ENCODE results near the gene SHLD1.
"Not testable (repeated sequence)": the region's sequence is repeated elsewhere in the genome, so short reads cannot be mapped to it uniquely, and the experiment has no call there.

SHLD1 gene

DNA sequence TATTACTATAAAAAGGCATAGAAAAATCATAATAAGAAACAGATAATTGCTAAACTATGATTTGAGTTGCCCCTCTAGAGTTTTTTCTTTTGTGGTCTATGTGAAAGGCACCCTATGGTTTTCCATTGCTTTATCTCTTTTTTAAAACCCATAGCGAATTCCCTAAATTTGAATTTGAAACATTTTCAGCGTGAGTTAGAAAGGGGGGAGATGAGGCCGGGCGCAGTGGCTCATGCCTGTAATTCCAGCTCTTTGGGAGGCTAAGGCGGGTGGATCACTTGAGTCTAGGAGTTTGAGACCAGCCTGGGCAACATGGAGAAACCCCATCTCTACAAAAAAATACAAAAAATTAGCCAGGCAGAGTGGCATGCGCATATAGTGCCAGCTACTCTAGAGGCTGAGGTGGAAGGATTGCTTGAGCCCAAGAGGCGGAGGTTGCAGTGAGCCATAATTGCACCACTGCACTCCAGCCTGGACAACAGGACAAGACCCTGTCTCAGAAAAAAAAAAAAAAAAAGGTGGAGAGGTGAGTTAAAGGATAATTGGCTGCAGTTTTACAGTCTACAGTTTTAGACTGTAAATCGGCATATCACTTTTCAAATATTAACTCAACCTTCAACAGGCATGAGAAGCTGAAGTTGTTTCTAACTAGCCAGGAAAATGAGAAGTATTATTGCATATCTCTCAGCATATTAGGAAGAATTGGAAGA lies 46.3 kb downstream of the SHLD1 start:
- H3K9me3 ChIP-seq (ENCODE audit: severe bottlenecking): no peaks in the 10 kb centered on the region
- no peak for DNase-seq
- H3K36me3 ChIP-seq: no peaks in the 10 kb centered on the region
- H3K4me3 ChIP-seq (ENCODE audit: low read depth, low read length): no peak overlapping the region
- no peaks in the 10 kb centered on the region for H3K27me3 ChIP-seq (ENCODE audit: insufficient read depth, low read depth, severe bottlenecking)
- no peak overlapping the region for H3K27ac ChIP-seq
- TF ChIP-seq, protein P1, sequence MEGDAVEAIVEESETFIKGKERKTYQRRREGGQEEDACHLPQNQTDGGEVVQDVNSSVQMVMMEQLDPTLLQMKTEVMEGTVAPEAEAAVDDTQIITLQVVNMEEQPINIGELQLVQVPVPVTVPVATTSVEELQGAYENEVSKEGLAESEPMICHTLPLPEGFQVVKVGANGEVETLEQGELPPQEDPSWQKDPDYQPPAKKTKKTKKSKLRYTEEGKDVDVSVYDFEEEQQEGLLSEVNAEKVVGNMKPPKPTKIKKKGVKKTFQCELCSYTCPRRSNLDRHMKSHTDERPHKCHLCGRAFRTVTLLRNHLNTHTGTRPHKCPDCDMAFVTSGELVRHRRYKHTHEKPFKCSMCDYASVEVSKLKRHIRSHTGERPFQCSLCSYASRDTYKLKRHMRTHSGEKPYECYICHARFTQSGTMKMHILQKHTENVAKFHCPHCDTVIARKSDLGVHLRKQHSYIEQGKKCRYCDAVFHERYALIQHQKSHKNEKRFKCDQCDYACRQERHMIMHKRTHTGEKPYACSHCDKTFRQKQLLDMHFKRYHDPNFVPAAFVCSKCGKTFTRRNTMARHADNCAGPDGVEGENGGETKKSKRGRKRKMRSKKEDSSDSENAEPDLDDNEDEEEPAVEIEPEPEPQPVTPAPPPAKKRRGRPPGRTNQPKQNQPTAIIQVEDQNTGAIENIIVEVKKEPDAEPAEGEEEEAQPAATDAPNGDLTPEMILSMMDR (IDR thresholded peaks at IDR 0.05; ENCODE audit: low read depth, low read length): no peak

DNA sequence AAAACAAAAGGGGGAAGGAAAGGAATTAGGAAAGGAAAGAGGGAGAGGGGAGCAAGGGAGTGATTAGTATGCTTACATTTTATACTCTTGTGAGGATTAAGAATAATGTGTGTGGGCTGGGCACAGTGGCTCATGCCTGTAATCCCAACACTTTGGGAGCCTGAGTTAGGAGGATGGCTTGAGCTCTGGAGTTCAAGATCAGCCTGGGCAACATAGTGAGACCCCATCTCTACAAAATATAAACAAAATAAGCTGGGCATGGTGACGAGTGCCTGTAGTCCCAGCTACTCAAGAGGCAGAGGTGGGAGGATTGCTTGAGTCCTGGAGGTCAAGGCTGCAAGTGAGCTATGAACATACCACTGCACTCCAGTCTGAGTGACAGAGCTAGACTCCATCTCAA lies 47.0 kb downstream of the SHLD1 start:
- TF ChIP-seq, protein P1 (IDR thresholded peaks at IDR 0.05; ENCODE audit: low read depth, low read length): no peak
- Histone ChIP-seq H3K4me3 (ENCODE audit: low read depth, low read length) (no peak overlapping the region), H3K27me3 (ENCODE audit: insufficient read depth, low read depth, severe bottlenecking) (no peaks in the 10 kb centered on the region), H3K27ac (no peak overlapping the region), H3K9me3 (ENCODE audit: severe bottlenecking) (no peaks in the 10 kb centered on the region), H3K36me3 (no peaks in the 10 kb centered on the region)
- no peak for DNase-seq

DNA sequence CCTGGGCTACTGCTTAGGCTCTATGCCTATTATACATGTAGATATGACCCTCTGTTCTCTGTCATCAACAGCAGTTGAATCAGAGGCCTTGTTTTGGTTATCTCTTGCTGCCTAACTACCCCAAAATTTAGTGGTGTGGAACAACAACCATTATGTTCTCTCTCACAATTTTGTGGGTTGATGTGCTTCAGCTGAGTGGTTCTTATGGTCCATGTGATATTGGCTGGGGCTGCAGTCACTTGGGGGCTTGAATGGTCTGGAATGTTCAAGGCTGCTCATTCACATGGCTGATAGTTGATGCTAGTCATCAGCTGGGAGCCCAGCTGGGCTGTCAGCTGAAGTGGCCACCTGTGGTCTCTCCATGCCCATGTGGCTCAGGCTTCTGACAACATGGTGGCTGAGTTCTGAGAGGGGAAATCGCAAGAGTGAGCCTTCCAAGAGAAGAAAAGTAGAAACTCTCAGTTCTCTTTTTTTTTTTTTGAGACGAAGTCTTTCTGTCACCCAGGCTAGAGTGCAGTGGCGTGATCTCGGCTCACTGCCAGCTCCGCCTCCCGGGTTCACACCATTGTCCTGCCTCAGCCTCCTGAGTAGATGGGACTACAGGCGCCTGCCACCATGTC lies 47.8 kb downstream of the SHLD1 start:
- no peaks in the 10 kb centered on the region for H3K9me3 ChIP-seq (ENCODE audit: severe bottlenecking)
- no peak overlapping the region for H3K4me3 ChIP-seq (ENCODE audit: low read depth, low read length)
- H3K36me3 ChIP-seq: no peaks in the 10 kb centered on the region
- DNase-seq: no peak
- no peak overlapping the region for H3K27ac ChIP-seq
- TF ChIP-seq, protein P1 (IDR thresholded peaks at IDR 0.05; ENCODE audit: low read depth, low read length): no peak
- H3K27me3 ChIP-seq (ENCODE audit: insufficient read depth, low read depth, severe bottlenecking): no peaks in the 10 kb centered on the region

DNA sequence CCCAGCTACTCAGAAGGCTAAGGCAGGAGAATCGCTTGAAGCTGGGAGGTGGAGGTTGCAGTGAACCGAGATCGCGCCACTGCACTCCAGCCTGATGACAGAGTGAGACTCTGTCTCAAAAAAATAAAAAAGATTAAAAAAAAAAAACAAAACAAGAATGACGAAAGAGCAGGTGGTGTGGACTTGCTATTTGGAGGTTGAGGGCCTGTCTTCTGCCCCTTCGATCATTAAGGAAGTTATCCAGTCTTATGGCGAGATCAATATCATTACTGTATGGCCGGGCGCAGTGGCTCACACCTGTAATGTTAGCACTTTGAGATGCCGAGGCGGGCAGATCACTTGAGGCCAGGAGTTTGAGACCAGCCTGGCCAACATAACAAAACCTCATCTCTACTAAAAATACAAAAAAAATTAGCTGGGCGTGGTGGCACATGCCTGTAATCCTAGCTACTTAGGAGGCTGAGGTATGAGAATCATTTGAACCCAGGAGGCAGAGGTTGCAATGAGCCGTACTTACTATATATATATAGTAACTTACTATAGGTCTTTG lies 53.6 kb downstream of the SHLD1 start:
- not testable (repeated sequence) for H3K4me3 ChIP-seq (ENCODE audit: low read depth, low read length); H3K36me3 ChIP-seq; H3K27ac ChIP-seq; H3K27me3 ChIP-seq (ENCODE audit: insufficient read depth, low read depth, severe bottlenecking); H3K9me3 ChIP-seq (ENCODE audit: severe bottlenecking); DNase-seq

DNA sequence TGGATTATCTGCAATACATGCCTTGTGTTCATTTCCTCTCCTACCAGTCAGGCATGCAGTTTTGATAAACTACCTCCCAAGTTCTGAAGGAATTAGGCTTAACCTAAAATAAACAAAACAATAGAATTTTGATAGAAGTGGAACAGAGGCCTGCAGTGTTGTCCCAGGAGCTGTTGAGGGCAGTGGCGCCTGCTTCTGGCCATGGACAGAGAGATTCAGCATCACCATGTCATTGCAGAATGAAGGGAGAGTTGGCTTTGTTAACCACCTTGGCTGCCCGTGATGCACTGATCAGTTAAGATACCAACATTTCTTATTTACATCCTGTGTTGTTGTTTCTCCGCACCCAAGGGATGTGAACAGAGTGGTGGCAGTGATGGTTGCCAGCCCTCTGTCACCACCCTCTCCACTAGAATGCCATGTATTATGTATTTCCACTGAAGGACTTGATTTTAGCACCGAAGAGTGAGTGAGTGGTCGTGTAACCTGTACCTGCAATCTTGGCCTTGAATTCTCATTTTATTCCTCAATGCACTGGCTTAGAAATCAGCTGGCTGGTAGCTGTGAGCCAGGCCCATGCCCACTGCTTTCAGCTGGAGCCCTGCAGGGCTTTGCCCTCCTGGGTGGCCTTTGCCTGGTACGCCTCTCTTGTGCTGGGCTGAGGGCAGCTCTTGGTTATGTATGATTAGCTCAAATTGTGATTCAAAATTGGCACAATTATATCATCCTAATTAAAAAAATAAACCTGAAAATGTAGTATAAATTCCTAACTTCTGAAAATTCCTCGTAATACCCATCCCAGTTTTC lies 56.5 kb downstream of the SHLD1 start:
- H3K27ac ChIP-seq: no peak overlapping the region
- no peaks in the 10 kb centered on the region for H3K36me3 ChIP-seq
- TF ChIP-seq, protein P1 (IDR thresholded peaks at IDR 0.05; ENCODE audit: low read depth, low read length): peak; percentile 53
- no peaks in the 10 kb centered on the region for H3K27me3 ChIP-seq (ENCODE audit: insufficient read depth, low read depth, severe bottlenecking)
- DNase-seq: no peak
- H3K9me3 ChIP-seq (ENCODE audit: severe bottlenecking): peaks cover 3% of the 10 kb centered on the region
- H3K4me3 ChIP-seq (ENCODE audit: low read depth, low read length): no peak overlapping the region

DNA sequence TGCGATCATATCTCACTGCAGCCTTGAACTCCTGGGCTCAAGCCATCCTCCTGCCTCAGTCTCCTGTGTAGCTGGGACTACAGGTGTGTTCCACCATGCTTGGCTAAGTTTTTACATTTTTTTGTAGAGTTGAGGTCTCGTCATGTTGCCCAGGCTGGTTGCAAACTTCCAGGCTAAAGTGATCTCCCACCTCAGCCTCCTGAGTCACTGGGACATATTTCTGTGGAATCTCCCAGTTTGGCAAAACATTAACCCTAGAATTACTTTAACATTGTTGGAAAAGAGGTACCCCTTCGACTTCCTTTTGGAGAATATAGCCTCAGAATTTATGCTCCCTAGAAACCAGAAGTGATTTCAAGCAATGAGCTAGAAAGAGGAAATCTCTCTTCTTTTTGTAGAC lies 57.2 kb downstream of the SHLD1 start:
- TF ChIP-seq, protein P1 (IDR thresholded peaks at IDR 0.05; ENCODE audit: low read depth, low read length): no peak
- Histone ChIP-seq H3K36me3 (no peaks in the 10 kb centered on the region), H3K27ac (no peak overlapping the region), H3K27me3 (ENCODE audit: insufficient read depth, low read depth, severe bottlenecking) (no peaks in the 10 kb centered on the region), H3K4me3 (ENCODE audit: low read depth, low read length) (no peak overlapping the region), H3K9me3 (ENCODE audit: severe bottlenecking) (peaks cover 3% of the 10 kb centered on the region)
- no peak for DNase-seq

Measured in WERI-Rb-1 (cell line).